COLO668 (cell line): Measurements from ENCODE around the gene LITAF.

Experiments
- DNase-seq: peaks from one replicate; lab custom pipeline; 2025; ENCODE audit not compliant: unreplicated experiment; lab: John Stamatoyannopoulos, UW

The LITAF gene

DNA sequence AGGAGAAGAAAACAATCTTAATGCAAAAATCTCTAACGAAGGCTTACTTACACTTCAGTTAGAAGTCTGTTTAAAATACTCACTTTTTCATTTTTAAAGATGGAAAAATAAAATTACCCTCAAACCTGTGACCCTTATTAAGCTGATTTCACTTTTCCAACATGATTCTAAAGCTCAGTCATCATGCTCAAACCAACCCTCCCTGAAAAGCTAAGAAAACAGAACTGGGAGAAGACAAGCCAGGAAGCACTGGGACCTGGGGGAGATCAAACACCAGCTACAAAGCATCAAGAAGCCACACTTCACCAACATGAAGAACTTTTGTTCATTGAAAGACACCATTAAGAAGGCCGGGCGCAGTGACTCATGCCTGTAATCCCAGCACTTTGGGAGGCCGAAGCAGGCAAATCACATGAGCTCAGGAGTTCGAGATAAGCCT is 88.8 kb downstream of the LITAF start:
- DNase-seq: no peak
